HG02678 (cell line): ENCODE data around the gene UNC45B.
"Not testable (repeated sequence)": the region's sequence is repeated elsewhere in the genome, so short reads cannot be mapped to it uniquely, and the experiment has no call there.

Experiments used
- ATAC-seq: cut with Tn5 transposase; IDR thresholded peaks from one replicate; pipeline ENCODE4 v1.9.1; 2021; ENCODE audit warnings: mild to moderate bottlenecking, moderate library complexity; ENCODE audit not compliant: unreplicated experiment

Gene UNC45B

DNA sequence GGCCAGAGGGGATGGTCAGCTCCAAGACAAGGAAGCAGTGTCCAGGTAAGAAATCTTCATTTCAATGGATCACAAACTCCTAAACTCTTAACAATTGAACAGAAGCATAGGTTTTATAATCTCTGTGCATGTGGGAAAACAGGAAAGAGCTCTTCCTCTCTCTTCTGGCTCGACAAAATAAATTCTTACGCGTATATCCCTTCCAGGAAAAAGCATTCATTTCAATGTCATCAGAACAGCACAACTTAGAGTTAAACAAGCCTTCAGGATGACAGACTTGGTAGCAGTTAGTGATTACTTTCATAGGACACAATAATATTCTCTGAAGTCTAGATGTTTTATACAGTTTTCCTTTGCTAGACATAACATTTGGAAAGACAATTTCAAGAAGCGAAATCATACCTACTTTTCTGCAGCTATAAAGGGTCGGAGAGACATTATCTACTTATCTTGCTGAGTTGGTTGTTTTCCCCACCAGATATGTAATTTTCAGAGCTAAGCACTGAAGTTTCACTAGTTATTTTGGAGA, 65.9 kb downstream of the UNC45B start:
- no peak for ATAC-seq

DNA sequence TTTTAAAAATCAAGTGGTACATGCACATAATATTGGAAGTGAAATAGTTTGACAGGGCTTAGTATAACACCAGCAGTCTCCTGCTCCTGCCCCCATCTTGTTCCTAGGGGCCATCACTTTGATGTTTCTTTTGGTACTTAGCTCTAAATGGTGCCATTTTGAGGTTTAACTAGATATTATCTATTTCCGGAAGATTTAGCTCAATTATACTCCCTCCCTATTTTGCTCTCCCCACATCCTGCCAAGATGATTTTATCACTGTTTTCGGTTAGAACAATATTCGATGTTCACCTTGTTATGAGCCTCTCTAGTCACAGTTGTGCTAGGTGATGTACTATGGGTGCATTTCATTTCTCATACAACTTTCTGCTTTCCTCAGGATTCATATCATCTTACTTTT, 66.6 kb downstream of the UNC45B start:
- ATAC-seq: no peak

DNA sequence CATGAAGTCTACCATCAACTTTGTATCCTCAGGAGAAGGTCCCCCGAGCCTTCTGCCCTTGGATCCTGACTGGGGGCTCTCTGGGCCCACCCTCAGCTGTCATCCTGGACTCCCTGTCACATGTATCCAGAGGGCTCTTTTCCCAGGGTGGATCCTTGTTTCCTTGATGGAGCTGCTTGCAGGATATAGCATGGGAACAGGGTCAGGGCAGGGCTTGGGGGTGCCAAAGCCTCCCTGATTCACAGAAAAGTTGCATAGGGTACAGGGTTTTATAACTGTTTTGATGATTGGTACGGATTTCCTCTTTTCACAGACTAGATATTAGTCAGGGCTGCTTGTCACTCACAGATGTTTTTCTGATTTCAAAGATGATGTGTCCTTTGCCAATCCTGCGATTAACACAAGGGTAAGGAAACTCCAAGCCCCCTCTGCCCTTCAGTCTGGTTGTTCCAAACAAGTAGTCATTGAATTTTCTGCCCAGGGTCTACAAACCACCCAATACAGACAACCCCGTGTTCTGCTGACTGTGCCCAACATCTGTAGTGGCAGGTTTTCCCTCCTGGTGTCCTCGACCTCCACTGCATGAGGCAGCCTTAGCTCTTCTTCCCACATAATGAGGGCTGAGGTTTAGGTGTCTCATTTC, 67.1 kb downstream of the UNC45B start:
- ATAC-seq: no peak

DNA sequence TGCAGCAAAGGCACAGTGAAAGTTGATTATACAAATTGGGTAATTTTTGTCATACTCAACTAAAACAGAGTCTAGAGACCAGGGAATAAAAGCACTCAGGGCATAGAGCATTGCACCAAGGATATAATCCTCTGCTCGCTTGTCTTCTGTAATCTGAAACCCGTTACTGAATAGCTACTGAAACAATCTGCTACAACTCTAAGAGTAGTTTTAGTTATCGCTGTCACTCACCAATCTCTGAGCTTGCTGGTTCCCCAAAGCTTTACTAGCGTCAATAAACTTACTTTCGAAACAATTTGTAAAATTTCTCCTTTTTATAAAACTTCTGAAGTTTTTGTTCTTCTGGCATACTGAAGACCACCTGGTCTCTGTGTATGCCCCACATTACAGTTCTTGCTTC, 69.5 kb downstream of the UNC45B start:
- ATAC-seq: no peak

DNA sequence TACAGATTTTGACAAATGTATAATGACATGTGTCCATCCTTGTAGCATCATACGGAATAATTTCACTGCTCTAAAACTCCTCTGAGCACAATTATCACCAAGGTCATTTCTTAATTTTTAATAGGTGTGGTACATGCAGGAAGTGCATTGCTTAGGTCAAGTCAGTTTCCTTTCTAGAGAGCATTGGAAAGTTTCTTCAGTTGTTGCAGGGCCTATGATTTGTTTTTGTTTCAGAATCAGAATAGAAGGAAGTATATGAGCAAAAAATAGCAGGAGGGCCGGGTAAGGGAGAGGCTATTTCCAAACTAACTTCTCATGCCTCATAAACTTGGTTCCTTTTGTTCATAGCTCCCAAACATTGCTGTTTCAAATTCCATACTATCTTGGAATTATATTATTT, 71.3 kb downstream of the UNC45B start:
- ATAC-seq: no peak

GRCh38 chr17:35222452-35222851, 74.8 kb downstream of the UNC45B start:
- ATAC-seq: no peak

DNA sequence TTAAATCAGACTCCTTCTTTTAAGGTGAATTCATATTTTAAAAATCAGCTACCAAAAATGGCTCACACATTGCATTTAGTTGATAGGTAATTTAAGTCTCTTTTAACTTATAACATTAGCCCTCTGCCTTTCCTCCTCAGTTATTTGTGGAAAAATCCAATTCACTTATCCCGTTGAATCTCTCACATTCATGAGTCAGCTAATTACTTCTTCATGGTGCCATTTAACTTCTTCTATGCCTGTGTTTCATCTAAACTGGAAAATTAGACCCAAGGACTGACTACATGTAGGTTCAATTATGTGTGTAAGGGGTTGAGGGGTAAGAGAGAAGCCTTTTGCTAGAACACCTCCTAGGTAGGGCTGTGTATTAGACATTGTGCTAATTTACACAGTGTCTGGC, 76.8 kb downstream of the UNC45B start:
- no peak for ATAC-seq

- no peak for ATAC-seq
Measured at GRCh38 chr17:35227546-35227945, 79.9 kb downstream of the UNC45B start.

- ATAC-seq: no peak
Measured at GRCh38 chr17:35229638-35230037, 82.0 kb downstream of the UNC45B start.

DNA sequence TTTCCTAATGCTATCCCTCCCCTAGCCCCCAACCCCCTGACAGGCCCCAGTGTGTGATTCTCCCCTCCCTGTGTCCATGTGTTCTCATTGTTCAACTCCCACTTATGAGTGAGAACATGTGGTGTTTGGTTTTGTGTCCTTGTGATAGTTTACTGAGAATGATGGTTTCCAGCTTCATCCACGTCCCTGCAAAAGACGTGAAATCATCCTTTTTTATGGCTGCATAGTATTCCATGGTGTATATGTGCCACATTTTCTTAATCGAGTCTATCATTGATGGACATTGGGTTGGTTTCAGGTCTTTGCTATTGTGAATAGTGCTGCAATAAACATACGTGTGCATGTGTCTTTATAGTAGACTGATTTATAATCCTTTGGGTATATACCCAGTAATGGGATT, 86.7 kb downstream of the UNC45B start:
- not testable (repeated sequence) for ATAC-seq

DNA sequence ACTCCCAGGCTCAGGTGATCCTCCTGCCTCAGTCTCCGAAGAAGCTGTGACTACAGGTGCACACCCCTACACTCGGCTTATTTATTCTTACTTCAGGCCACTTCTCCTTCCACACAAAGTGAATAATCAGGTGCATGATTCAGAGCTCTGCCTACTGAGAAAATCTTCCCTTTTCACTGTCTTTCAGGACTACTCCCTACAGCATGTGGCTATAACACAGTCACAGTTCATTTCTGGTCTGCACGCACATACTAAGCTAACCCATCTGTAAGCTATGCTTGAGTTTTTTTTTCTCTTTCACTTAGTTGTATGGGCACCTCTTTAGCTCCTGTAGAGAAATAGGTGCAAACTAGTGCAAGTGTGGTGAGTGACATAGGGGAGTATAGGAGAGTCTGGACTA, 87.7 kb downstream of the UNC45B start:
- no peak for ATAC-seq

- ATAC-seq: no peak
Measured at GRCh38 chr17:35235917-35236316, 88.3 kb downstream of the UNC45B start.

- ATAC-seq: no peak
Measured at GRCh38 chr17:35236821-35237220, 89.2 kb downstream of the UNC45B start.

DNA sequence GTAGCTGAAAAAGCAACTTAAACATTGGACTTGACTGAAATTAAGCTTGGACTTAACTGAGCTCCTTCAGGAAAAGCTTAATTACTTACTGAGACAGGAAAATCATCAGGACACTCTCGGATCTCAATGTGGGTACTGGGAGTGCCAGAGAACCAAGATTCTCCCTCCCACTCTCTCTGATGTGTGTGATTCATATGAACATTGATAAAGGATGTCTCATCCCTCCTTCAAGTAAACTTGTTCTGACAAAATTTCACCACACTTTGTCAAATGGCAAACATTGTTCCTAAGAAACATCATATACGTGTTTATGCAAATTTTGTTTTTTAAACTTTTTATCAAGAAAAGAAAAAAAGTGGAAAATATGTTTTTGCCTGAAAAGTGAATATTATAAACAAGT, 91.2 kb downstream of the UNC45B start:
- no peak for ATAC-seq
